Measurements from ENCODE around the gene ASPG.

GRCh38 chr14:104041430-104042104, 43.9 kb upstream of the ASPG start:
- TF ChIP-seq CTCF (IDR thresholded peaks at IDR 0.05; ENCODE audit: insufficient read depth, low read length) (no peak), POLR2AphosphoS5 (IDR thresholded peaks at IDR 0.05; ENCODE audit: low read depth) (no peak), REST (IDR thresholded peaks at IDR 0.05; ENCODE audit: insufficient replicate concordance, low read depth) (no peak), GABPA (IDR thresholded peaks at IDR 0.05; ENCODE audit: low read depth) (no peak), SPI1 (IDR thresholded peaks at IDR 0.05; ENCODE audit: borderline replicate concordance, low read depth) (no peak)
